DND-41 (cell line): Measurements from ENCODE around the gene GRIPAP1.

Source experiments
- EZH2 ChIP-seq: IDR thresholded peaks from 3 replicates; pipeline ENCODE4 v1.6.1; 2012; ENCODE audit warnings: borderline replicate concordance, low read depth, mild to moderate bottlenecking, moderate library complexity, low read length, inconsistent platforms; ENCODE audit not compliant: severe bottlenecking
- TF ChIP-seq, protein P1 (sequence below): IDR thresholded peaks from 2 replicates; pipeline ENCODE4 v1.5.1; 2012; ENCODE audit warnings: borderline replicate concordance, low read length, moderate library complexity, mild to moderate bottlenecking; ENCODE audit not compliant: poor library complexity, severe bottlenecking; ENCODE audit errors: extremely low read depth

DNA sequence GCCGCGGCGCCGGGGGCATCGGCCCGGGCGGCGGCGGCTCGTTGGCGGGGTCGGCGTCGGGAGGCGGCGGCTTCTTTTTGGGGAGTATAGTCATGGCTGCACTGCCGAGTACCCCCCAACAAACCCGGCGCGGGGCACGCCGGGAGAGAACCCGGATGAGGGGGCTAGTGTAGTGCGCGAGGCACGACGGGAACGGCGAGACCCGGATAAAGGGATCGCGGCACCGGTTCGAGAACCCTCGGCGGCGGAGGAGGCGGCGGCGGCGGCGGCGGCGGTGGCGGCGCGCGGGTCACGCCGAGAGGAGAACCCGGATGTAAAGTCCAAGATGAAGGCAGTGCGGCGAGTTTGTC is 44.6 kb downstream of the GRIPAP1 start, which contains the start of gene OTUD5:
- TF ChIP-seq, protein P1, sequence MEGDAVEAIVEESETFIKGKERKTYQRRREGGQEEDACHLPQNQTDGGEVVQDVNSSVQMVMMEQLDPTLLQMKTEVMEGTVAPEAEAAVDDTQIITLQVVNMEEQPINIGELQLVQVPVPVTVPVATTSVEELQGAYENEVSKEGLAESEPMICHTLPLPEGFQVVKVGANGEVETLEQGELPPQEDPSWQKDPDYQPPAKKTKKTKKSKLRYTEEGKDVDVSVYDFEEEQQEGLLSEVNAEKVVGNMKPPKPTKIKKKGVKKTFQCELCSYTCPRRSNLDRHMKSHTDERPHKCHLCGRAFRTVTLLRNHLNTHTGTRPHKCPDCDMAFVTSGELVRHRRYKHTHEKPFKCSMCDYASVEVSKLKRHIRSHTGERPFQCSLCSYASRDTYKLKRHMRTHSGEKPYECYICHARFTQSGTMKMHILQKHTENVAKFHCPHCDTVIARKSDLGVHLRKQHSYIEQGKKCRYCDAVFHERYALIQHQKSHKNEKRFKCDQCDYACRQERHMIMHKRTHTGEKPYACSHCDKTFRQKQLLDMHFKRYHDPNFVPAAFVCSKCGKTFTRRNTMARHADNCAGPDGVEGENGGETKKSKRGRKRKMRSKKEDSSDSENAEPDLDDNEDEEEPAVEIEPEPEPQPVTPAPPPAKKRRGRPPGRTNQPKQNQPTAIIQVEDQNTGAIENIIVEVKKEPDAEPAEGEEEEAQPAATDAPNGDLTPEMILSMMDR = no peak
- TF ChIP-seq EZH2 = no peak
